H1 (cell line): ENCODE measurements around the gene VARS2. TPM values are rescaled to one million over a fixed set of nuclear protein-coding genes. Genes with fewer than 3 reads are reported as not detected.

Source experiments
- microRNA-seq, 2 experiments: library from miRNA; unstranded; fragments of <30 nt; microRNA quantifications; one replicate each; pipeline versions ENCODE4 to v1.2.0, GENCODE V29; 2016 to 2020; ENCODE audit warnings: borderline microRNAs expressed in 2 of 2, borderline number of aligned reads in 2 of 2, borderline replicate concordance in 1 of 2
- polyA plus RNA-seq, 7 experiments: library from polyadenylated mRNA; depleted of rRNA in 3 of 7; stranded (reverse) in 5 of 7; unstranded in 2 of 7; fragments of >200 nt in 5 of 7; fragments of 200-250 nt in 2 of 7; gene quantifications; 1 replicate in 5 of 7; 2 replicates in 1 of 7; 4 replicates in 1 of 7; pipeline versions ENCODE4 v1.2.1 to v1.2.3, GENCODE V29; 2011 to 2013; ENCODE audit warnings: missing spikeins in 2 of 7, mixed read lengths in 2 of 7
- small RNA-seq: library from polyadenylated mRNA; stranded (forward); fragments of <200 nt; extraction: miRNeasy Mini kit (QIAGEN cat#:217004); gene quantifications from one replicate; pipeline ENCODE3, GENCODE V24; 2013; ENCODE audit not compliant: insufficient read depth
- total RNA-seq: library from RNA; stranded (reverse); fragmentation: NEBNext Ultra II Directional; extraction: Animal tissue kit (Norgen Biotek cat#: 25700); gene quantifications from 2 replicates; pipeline ENCODE4 v1.2.1, GENCODE V29; 2021

Gene VARS2
- total and polyA plus RNA-seq, 2 of the 8 experiments (the other 6 are each of a cell fraction or from before 2014, with no cell fraction given): 26.8 to 47.7 TPM

Small RNA genes lying within 50 kb of the gene (microRNA-seq; reads per million reads assigned to microRNA genes)
- 0.61 to 1.4 reads per million in 2 experiments for gene MIR4640

Small RNA genes lying within 50 kb of the gene (small RNA-seq; reads per million reads assigned to genes)
- not detected for gene RF00019

Other genes with a start within 250 kb of the VARS2 start
- 27.4 and 29.4 TPM in 2 replicates for gene DHX16, start 241.2 kb upstream of the VARS2 start, total RNA-seq
- gene DHX16, start 241.2 kb upstream of the VARS2 start, polyA plus RNA-seq (2011; rRNA removed): 44.4 and 53.8 TPM in 2 replicates
- 23.6 and 25.1 TPM in 2 replicates for gene PPP1R18, start 227.6 kb upstream of the VARS2 start, total RNA-seq
- gene PPP1R18, start 227.6 kb upstream of the VARS2 start, polyA plus RNA-seq (2011; rRNA removed): 29.1 and 33.2 TPM in 2 replicates
- gene NRM, start 223.3 kb upstream of the VARS2 start, total RNA-seq: 27.3 and 28.0 TPM in 2 replicates
- gene NRM, start 223.3 kb upstream of the VARS2 start, polyA plus RNA-seq (2011; rRNA removed): 50.4 and 55.4 TPM in 2 replicates
- gene MDC1, start 197.0 kb upstream of the VARS2 start, total RNA-seq: 68.0 and 81.1 TPM in 2 replicates
- 29.9 and 40.9 TPM in 2 replicates for gene MDC1, start 197.0 kb upstream of the VARS2 start, polyA plus RNA-seq (2011; rRNA removed)
- 1,880 and 1,905 TPM in 2 replicates for gene TUBB, start 193.9 kb upstream of the VARS2 start, total RNA-seq
- gene TUBB, start 193.9 kb upstream of the VARS2 start, polyA plus RNA-seq (2011; rRNA removed): 2,449 and 3,022 TPM in 2 replicates
- 85.4 and 87.5 TPM in 2 replicates for gene FLOT1, start 171.6 kb upstream of the VARS2 start, total RNA-seq
- 88.1 and 103 TPM in 2 replicates for gene FLOT1, start 171.6 kb upstream of the VARS2 start, polyA plus RNA-seq (2011; rRNA removed)
- 26.2 and 26.5 TPM in 2 replicates for gene IER3, start 169.7 kb upstream of the VARS2 start, total RNA-seq
- gene IER3, start 169.7 kb upstream of the VARS2 start, polyA plus RNA-seq (2011; rRNA removed): 11.9 and 13.4 TPM in 2 replicates
- gene DDR1, start 29.7 kb upstream of the VARS2 start, total RNA-seq: 181 and 182 TPM in 2 replicates
- 99.4 and 134 TPM in 2 replicates for gene DDR1, start 29.7 kb upstream of the VARS2 start, polyA plus RNA-seq (2011; rRNA removed)
- gene GTF2H4, start 6.0 kb upstream of the VARS2 start, total RNA-seq: 49.5 and 53.4 TPM in 2 replicates
- gene GTF2H4, start 6.0 kb upstream of the VARS2 start, polyA plus RNA-seq (2011; rRNA removed): 42.3 and 46.2 TPM in 2 replicates
- gene SFTA2, start 17.9 kb downstream of the VARS2 start, total RNA-seq: not detected in 2 replicates
- gene SFTA2, start 17.9 kb downstream of the VARS2 start, polyA plus RNA-seq (2011; rRNA removed): not detected in 2 replicates
- 0.08 and 0.37 TPM in 2 replicates for gene MUCL3, start 26.7 kb downstream of the VARS2 start, total RNA-seq
- 0.15 and 0.22 TPM in 2 replicates for gene MUCL3, start 26.7 kb downstream of the VARS2 start, polyA plus RNA-seq (2011; rRNA removed)
- not detected in 2 replicates for gene MUC21, start 69.5 kb downstream of the VARS2 start, total RNA-seq
- not detected in 2 replicates for gene MUC21, start 69.5 kb downstream of the VARS2 start, polyA plus RNA-seq (2011; rRNA removed)
- not detected in 2 replicates for gene MUC22, start 96.2 kb downstream of the VARS2 start, total RNA-seq
- gene MUC22, start 96.2 kb downstream of the VARS2 start, polyA plus RNA-seq (2011; rRNA removed): 0.02 TPM in 1 of 2 replicates, not detected in the other
- gene C6orf15, start 198.3 kb downstream of the VARS2 start, total RNA-seq: not detected in 2 replicates
- 0.06 TPM in 1 of 2 replicates, not detected in the other for gene C6orf15, start 198.3 kb downstream of the VARS2 start, polyA plus RNA-seq (2011; rRNA removed)
- gene PSORS1C1, start 200.6 kb downstream of the VARS2 start, total RNA-seq: 0.36 and 0.52 TPM in 2 replicates
- 0.12 and 0.30 TPM in 2 replicates for gene PSORS1C1, start 200.6 kb downstream of the VARS2 start, polyA plus RNA-seq (2011; rRNA removed)
- gene CDSN, start 206.2 kb downstream of the VARS2 start, total RNA-seq: not detected in 2 replicates
- gene CDSN, start 206.2 kb downstream of the VARS2 start, polyA plus RNA-seq (2011; rRNA removed): not detected in 2 replicates
- not detected in 2 replicates for gene PSORS1C2, start 224.8 kb downstream of the VARS2 start, total RNA-seq
- 0.11 and 0.58 TPM in 2 replicates for gene PSORS1C2, start 224.8 kb downstream of the VARS2 start, polyA plus RNA-seq (2011; rRNA removed)
- 38.0 and 38.2 TPM in 2 replicates for gene CCHCR1, start 243.6 kb downstream of the VARS2 start, total RNA-seq
- gene CCHCR1, start 243.6 kb downstream of the VARS2 start, polyA plus RNA-seq (2011; rRNA removed): 20.9 and 32.8 TPM in 2 replicates
- 10.0 and 11.0 TPM in 2 replicates for gene TCF19, start 244.4 kb downstream of the VARS2 start, total RNA-seq
- gene TCF19, start 244.4 kb downstream of the VARS2 start, polyA plus RNA-seq (2011; rRNA removed): 7.2 and 12.5 TPM in 2 replicates